Measurements from ENCODE around the gene HYAL3. TPM values are rescaled to one million over a fixed set of nuclear protein-coding genes. Genes with fewer than 3 reads are reported as not detected.

Gene HYAL3
- total and polyA plus RNA-seq, 2 of the 8 experiments (the other 6 are each of a cell fraction or from before 2014, with no cell fraction given): 3.2 to 12.2 TPM

- TF ChIP-seq SAP30 (IDR thresholded peaks at IDR 0.05; ENCODE audit: insufficient read depth, insufficient replicate concordance, low read length) (no peak), CREB1 (IDR thresholded peaks at IDR 0.05) (no peak), RBBP5 (IDR thresholded peaks at IDR 0.05; ENCODE audit: borderline replicate concordance, low read depth, low read length) (no peak), CEBPB (IDR thresholded peaks at IDR 0.05; ENCODE audit: low read depth, low read length) (no peak), SIN3A (conservative IDR thresholded peaks at IDR 0.05 in 1 of 2, IDR thresholded peaks at IDR 0.05 in 1 of 2; ENCODE audit: low read depth in 1 of 2, low read length in 2 of 2) (no peak)
Observed at GRCh38 chr3:50339485-50340146, 40.4 kb upstream of the HYAL3 start (continued).

All from H1 (cell line).